GM18517 (cell line): ENCODE results near the gene ADGB.

ENCODE experiments used
- ATAC-seq: cut with Tn5 transposase; IDR thresholded peaks from one replicate; pipeline ENCODE4 v1.9.1; 2021; ENCODE audit warnings: mild to moderate bottlenecking, moderate library complexity; ENCODE audit not compliant: unreplicated experiment

ADGB gene

GRCh38 chr6:146860583-146860982, 261.8 kb downstream of the ADGB start:
- no peak for ATAC-seq

- no peak for ATAC-seq
These were observed 262.3 kb downstream of the ADGB start for GRCh38 chr6:146861029-146861563.

- ATAC-seq: no peak
These were observed 262.9 kb downstream of the ADGB start for GRCh38 chr6:146861716-146862115.

GRCh38 chr6:146862508-146862919, 263.7 kb downstream of the ADGB start:
- ATAC-seq: no peak

GRCh38 chr6:146864300-146864699, 265.5 kb downstream of the ADGB start:
- ATAC-seq: no peak

GRCh38 chr6:146864885-146865284, 266.1 kb downstream of the ADGB start:
- no peak for ATAC-seq
